SK-N-SH (cell line): ENCODE data around the gene SLC24A5. TPM values are rescaled to one million over a fixed set of nuclear protein-coding genes. Genes with fewer than 3 reads are reported as not detected.

Experiments used
- CTCF ChIA-PET: fragments of 300-600, 350-600 bp; formaldehyde crosslinking; extraction: SDS; loops from one replicate; lab custom pipeline; 2021; lab: Yijun Ruan, JAX
- POLR2A ChIA-PET: fragments of 350-600 bp; sonication (Branson Sonifier 250); formaldehyde crosslinking; extraction: SDS; loops from one replicate; lab custom pipeline; 2020; ENCODE audit warnings: antibody characterized with exemption, inconsistent platforms; lab: Yijun Ruan, JAX
- DNase-seq: peaks from one replicate; pipeline ENCODE4 v3.0.0; 2012
- H2AFZ ChIP-seq: fragments of 200-600 bp; sonication (generic); 2 replicates; pipeline ENCODE4 v1.8.1; 2016; ENCODE audit warnings: antibody characterized with exemption, mild to moderate bottlenecking, low read depth
- H3F3A ChIP-seq: fragments of 200-600 bp; sonication (generic); replicated peaks from 2 replicates; pipeline ENCODE3; 2016; ENCODE audit warnings: antibody characterized with exemption, mild to moderate bottlenecking; ENCODE audit not compliant: insufficient read depth
- H3K27ac ChIP-seq, 2 experiments: fragments of 200-500 bp in 1 of 2; fragments of 200-600 bp in 1 of 2; sonication (Bioruptor generic) in 1 of 2; sonication (generic), shearing (Covaris generic) in 1 of 2; 2 replicates each; pipeline versions ENCODE4 v1.5.1 to v1.6.1; 2014 to 2016; ENCODE audit warnings: low read depth in 2 of 2, inconsistent platforms in 1 of 2, low read length in 1 of 2, mild to moderate bottlenecking in 1 of 2, mixed read lengths in 1 of 2
- H3K27me3 ChIP-seq: fragments of 200-600 bp; sonication (generic), shearing (Covaris generic); 2 replicates; pipeline ENCODE4 v1.6.1; 2016; ENCODE audit warnings: mixed run types; ENCODE audit not compliant: insufficient read depth
- H3K36me3 ChIP-seq, 2 experiments: fragments of 200-500 bp in 1 of 2; fragments of 200-600 bp in 1 of 2; sonication (Bioruptor generic) in 1 of 2; sonication (generic) in 1 of 2; replicated peaks in 1 of 2; 2 replicates each; pipeline versions ENCODE3 to v1.5.1; 2014 to 2016; ENCODE audit warnings: low read length in 1 of 2, mild to moderate bottlenecking in 1 of 2; ENCODE audit not compliant: insufficient read depth in 2 of 2, control insufficient read depth in 1 of 2
- H3K4me1 ChIP-seq, 2 experiments: fragments of 200-500 bp in 1 of 2; fragments of 200-600 bp in 1 of 2; sonication (Bioruptor generic) in 1 of 2; sonication (generic), shearing (Covaris generic) in 1 of 2; 2 replicates each; pipeline versions ENCODE4 v1.5.1 to v1.6.1; 2014 to 2016; ENCODE audit warnings: low read depth in 1 of 2, low read length in 1 of 2, mixed run types in 1 of 2; ENCODE audit not compliant: insufficient read depth in 2 of 2, control insufficient read depth in 1 of 2
- H3K4me2 ChIP-seq: fragments of 200-600 bp; sonication (generic), shearing (Covaris generic); 2 replicates; pipeline ENCODE4 v1.6.1; 2017; ENCODE audit warnings: mixed run types
- H3K4me3 ChIP-seq, 2 experiments: fragments of 200-500 bp in 1 of 2; fragments of 200-600 bp in 1 of 2; sonication (Bioruptor generic) in 1 of 2; sonication (generic), shearing (Covaris generic) in 1 of 2; 2 replicates each; pipeline versions ENCODE4 v1.5.1 to v1.8.1; 2014 to 2016; ENCODE audit warnings: low read depth in 2 of 2, inconsistent platforms in 1 of 2, low read length in 1 of 2, mild to moderate bottlenecking in 1 of 2, mixed read lengths in 1 of 2, moderate library complexity in 1 of 2
- H3K79me2 ChIP-seq: fragments of 200-600 bp; sonication (generic); 2 replicates; pipeline ENCODE4 v1.8.1; 2017; ENCODE audit warnings: mild to moderate bottlenecking; ENCODE audit not compliant: insufficient read depth
- H3K9ac ChIP-seq: fragments of 200-600 bp; sonication (generic); 2 replicates; pipeline ENCODE4 v1.6.1; 2017; ENCODE audit warnings: mixed run types
- H3K9me2 ChIP-seq: fragments of 200-600 bp; sonication (generic); 2 replicates; pipeline ENCODE4 v1.6.1; 2017; ENCODE audit warnings: mixed run types
- H3K9me3 ChIP-seq: fragments of 200-600 bp; sonication (generic); 2 replicates; pipeline ENCODE4 v1.6.1; 2017; ENCODE audit warnings: mixed run types, mild to moderate bottlenecking, moderate library complexity
- H4K20me1 ChIP-seq: fragments of 200-600 bp; sonication (generic); 2 replicates; pipeline ENCODE4 v1.6.1; 2017; ENCODE audit warnings: mild to moderate bottlenecking, mixed run types; ENCODE audit not compliant: insufficient read depth
- CTCF ChIP-seq: fragments of 200-600 bp; sonication (generic); IDR thresholded peaks from 2 replicates; pipeline ENCODE4 v1.6.1; 2017; ENCODE audit warnings: antibody characterized with exemption, mild to moderate bottlenecking, moderate library complexity
- EZH2phosphoT487 ChIP-seq: fragments of 200-600 bp; sonication (generic); IDR thresholded peaks from 2 replicates; pipeline ENCODE4 v1.6.1; 2017; ENCODE audit warnings: low read depth, mixed run types, mild to moderate bottlenecking, antibody characterized with exemption, moderate library complexity, borderline replicate concordance
- FOSL2 ChIP-seq: IDR thresholded peaks from 2 replicates; pipeline ENCODE4 v1.4.0; 2012; ENCODE audit warnings: low read depth, mild to moderate bottlenecking, moderate library complexity, borderline replicate concordance
- FOXJ3 ChIP-seq: sonication (generic); formaldehyde crosslinking; IDR thresholded peaks from 2 replicates; pipeline ENCODE4 v1.5.1; 2020; ENCODE audit warnings: mild to moderate bottlenecking, missing genetic modification reagents
- GATA2 ChIP-seq: sonication (generic); formaldehyde crosslinking; IDR thresholded peaks from 2 replicates; pipeline ENCODE4 v1.5.0; 2020; ENCODE audit warnings: mild to moderate bottlenecking, missing genetic modification reagents
- JUND ChIP-seq: IDR thresholded peaks from 2 replicates; pipeline ENCODE4 v1.4.0; 2012
- MAX ChIP-seq: IDR thresholded peaks from 2 replicates; pipeline ENCODE4 v1.4.0; 2012; ENCODE audit warnings: low read depth
- MEF2A ChIP-seq: IDR thresholded peaks from 2 replicates; pipeline ENCODE4 v1.4.0; 2012; ENCODE audit warnings: low read depth, borderline replicate concordance
- MXI1 ChIP-seq: IDR thresholded peaks from 2 replicates; pipeline ENCODE4 v1.6.1; 2012; ENCODE audit warnings: mild to moderate bottlenecking, low read depth, low read length, improper control_type of control experiment
- PBX3 ChIP-seq: IDR thresholded peaks from 2 replicates; pipeline ENCODE4; 2012
- POLR2AphosphoS5 ChIP-seq: IDR thresholded peaks from 2 replicates; pipeline ENCODE4 v1.6.1; 2012; ENCODE audit warnings: low read depth, low read length
- RAD21 ChIP-seq: IDR thresholded peaks from 2 replicates; pipeline ENCODE4 v1.6.1; 2012; ENCODE audit warnings: mild to moderate bottlenecking, low read length
- REST ChIP-seq: IDR thresholded peaks from 2 replicates; pipeline ENCODE4 v1.6.1; 2012; ENCODE audit warnings: mild to moderate bottlenecking, low read depth, low read length, moderate library complexity
- RFX5 ChIP-seq: IDR thresholded peaks from 2 replicates; pipeline ENCODE4 v1.6.1; 2012; ENCODE audit warnings: mild to moderate bottlenecking, improper control_type of control experiment, low read length
- SIN3A ChIP-seq: IDR thresholded peaks from 2 replicates; pipeline ENCODE4 v1.6.1; 2012; ENCODE audit warnings: low read depth, mild to moderate bottlenecking, low read length, moderate library complexity, borderline replicate concordance
- SMC3 ChIP-seq: IDR thresholded peaks from 2 replicates; pipeline ENCODE4 v1.6.1; 2012; ENCODE audit warnings: low read depth, low read length, improper control_type of control experiment
- TCF12 ChIP-seq: IDR thresholded peaks from 2 replicates; pipeline ENCODE4 v1.4.0; 2012
- TEAD4 ChIP-seq: IDR thresholded peaks from 2 replicates; pipeline ENCODE4 v1.4.0; 2012; ENCODE audit warnings: mild to moderate bottlenecking, borderline replicate concordance; ENCODE audit not compliant: insufficient read depth
- USF2 ChIP-seq: fragments of 150-350 bp; IDR thresholded peaks from 2 replicates; pipeline ENCODE4 v1.6.1; 2017; ENCODE audit warnings: antibody characterized with exemption, low read length, low read depth, borderline replicate concordance
- WGBS: methylation state at CpG from one replicate; pipeline ENCODE4 v1.1.6; 2017; ENCODE audit warnings: low lambda C conversion rate; 5-methylcytosine and 5-hydroxymethylcytosine counted together
- polyA plus RNA-seq, 3 experiments: library from polyadenylated mRNA; depleted of rRNA; stranded (reverse); fragments of >200 nt; gene quantifications; 2 replicates each; pipeline ENCODE4 v1.2.3, GENCODE V29; 2012

SLC24A5 gene
- polyA plus RNA-seq, 1 of the 3 experiments (the other 2 are of a cell fraction): not detected

- H3K79me2 ChIP-seq: peaks cover 55% of the 10 kb centered on the region
- no peak for DNase-seq
- peaks cover 5 to 8% of the 10 kb centered on the region in 2 experiments; a peak in 3 of 4 replicates for H3K4me1 ChIP-seq
- WGBS: 13% methylated on average over 2 of the region's 2 CpGs
- H3F3A ChIP-seq: peaks cover 3% of the 10 kb centered on the region
- H2AFZ ChIP-seq: peak overlapping the region; percentile 95; the same call in 1 of the 2 replicates
- POLR2A ChIA-PET: no interaction called here
- 0 out of 2 replicates have a peak, but pooled peaks cover 3% of the 10 kb centered on the region for H3K9me3 ChIP-seq
- no peaks in the 10 kb centered on the region for H3K9me2 ChIP-seq
- TF ChIP-seq MAX: no peak
- TF ChIP-seq TCF12: no peak
- no peak for TF ChIP-seq USF2
- TF ChIP-seq FOXJ3: no peak
- TF ChIP-seq TEAD4: no peak
- no peak for TF ChIP-seq EZH2phosphoT487
- no peak for TF ChIP-seq MEF2A
- no peak for TF ChIP-seq RAD21
- TF ChIP-seq CTCF: no peak
- no peak for TF ChIP-seq PBX3
- TF ChIP-seq SIN3A: no peak
- no peak for TF ChIP-seq SMC3
- no peak for TF ChIP-seq JUND
- TF ChIP-seq POLR2AphosphoS5: no peak
- TF ChIP-seq MXI1: no peak
- TF ChIP-seq REST: no peak
- no peak for TF ChIP-seq FOSL2
- TF ChIP-seq GATA2 (CRISPR knock-in tag): no peak
- no peak for TF ChIP-seq RFX5
- peak overlapping the region; percentile 61 to 82 for H3K4me3 ChIP-seq
- CTCF ChIA-PET: interaction anchor here (1.2 kb wide), 1 partner anchor 109 kb away, joined by 4 read pairs; no protein-coding TSS in a partner anchor
- peak overlapping the region; percentile 89 for H3K9ac ChIP-seq
- H3K4me2 ChIP-seq: peak overlapping the region; percentile 74
- H4K20me1 ChIP-seq: no peaks in the 10 kb centered on the region
- no peaks in the 10 kb centered on the region for H3K27me3 ChIP-seq
- H3K27ac ChIP-seq: peak overlapping the region; percentile 74 to 93
- peaks cover 9 to 11% of the 10 kb centered on the region in 2 experiments for H3K36me3 ChIP-seq
These were observed 56.2 kb downstream of the SLC24A5 start for GRCh38 chr15:48176957-48177356.
